Neural progenitor cell (in vitro differentiated cells): ENCODE measurements around the gene PDE8B. TPM values are rescaled to one million over a fixed set of nuclear protein-coding genes. Genes with fewer than 3 reads are reported as not detected.

ENCODE experiments used
- DNase-seq: peaks from one replicate; pipeline ENCODE4 v3.0.0-alpha.2; 2016; ENCODE audit warnings: low spot score
- H2AFZ ChIP-seq: fragments of 200-600 bp; sonication (generic); replicated peaks from 2 replicates; pipeline ENCODE4 v1.6.1; 2016; ENCODE audit warnings: antibody characterized with exemption
- H3F3A ChIP-seq: fragments of 200-600 bp; sonication (generic); 2 replicates; pipeline ENCODE4 v1.6.1; 2016; ENCODE audit warnings: antibody characterized with exemption, low read depth
- H3K27ac ChIP-seq: fragments of 200-600 bp; sonication (generic); 2 replicates; pipeline ENCODE4 v1.5.1; 2016; ENCODE audit warnings: mild to moderate bottlenecking
- H3K27me3 ChIP-seq: fragments of 200-600 bp; sonication (generic); 2 replicates; pipeline ENCODE4 v1.6.1; 2016; ENCODE audit warnings: mild to moderate bottlenecking, moderate library complexity
- H3K36me3 ChIP-seq: fragments of 200-600 bp; sonication (generic); 2 replicates; pipeline ENCODE4 v1.5.1; 2016
- H3K4me1 ChIP-seq: fragments of 200-600 bp; sonication (generic); 2 replicates; pipeline ENCODE4 v1.6.1; 2016; ENCODE audit warnings: mixed run types
- H3K4me2 ChIP-seq: fragments of 200-600 bp; sonication (generic); 2 replicates; pipeline ENCODE4 v1.6.1; 2016
- H3K4me3 ChIP-seq: fragments of 200-600 bp; sonication (generic); 2 replicates; pipeline ENCODE4 v1.5.1; 2016
- H3K79me2 ChIP-seq: fragments of 200-600 bp; sonication (generic); 2 replicates; pipeline ENCODE4 v1.6.1; 2016; ENCODE audit warnings: low read depth
- H3K9ac ChIP-seq: fragments of 200-600 bp; sonication (generic); 2 replicates; pipeline ENCODE4 v1.6.1; 2016
- H3K9me3 ChIP-seq: fragments of 200-600 bp; sonication (generic); 2 replicates; pipeline ENCODE4 v1.5.1; 2016; ENCODE audit warnings: low read depth
- H4K20me1 ChIP-seq: fragments of 200-600 bp; sonication (generic); 2 replicates; pipeline ENCODE4 v1.6.1; 2016; ENCODE audit warnings: low read depth
- H3K27ac Mint-ChIP-seq: 3 replicates; pipeline ENCODE4 v1.8.0; 2021; ENCODE audit warnings: mixed read lengths
- H3K27me3 Mint-ChIP-seq: 2 replicates; pipeline ENCODE4 v1.8.0; 2022; ENCODE audit warnings: low read depth, mild to moderate bottlenecking, inconsistent platforms, moderate library complexity, mixed read lengths; ENCODE audit not compliant: insufficient read depth
- H3K36me3 Mint-ChIP-seq: 3 replicates; pipeline ENCODE4 v1.8.0; 2021; ENCODE audit warnings: mixed read lengths
- H3K4me1 Mint-ChIP-seq: 3 replicates; pipeline ENCODE4 v1.8.0; 2021; ENCODE audit warnings: mixed read lengths
- H3K4me3 Mint-ChIP-seq: 3 replicates; pipeline ENCODE4 v1.8.0; 2021; ENCODE audit warnings: mild to moderate bottlenecking, moderate library complexity, mixed read lengths
- H3K9me3 Mint-ChIP-seq: 3 replicates; pipeline ENCODE4 v1.8.0; 2020; ENCODE audit warnings: mixed read lengths
- EZH2 ChIP-seq: fragments of 200-600 bp; sonication (generic); IDR thresholded peaks from 2 replicates; pipeline ENCODE4 v1.6.1; 2017; ENCODE audit warnings: antibody characterized with exemption, mild to moderate bottlenecking, moderate library complexity
- EZH2phosphoT487 ChIP-seq: fragments of 200-600 bp; sonication (generic); IDR thresholded peaks from 2 replicates; pipeline ENCODE4 v1.6.1; 2017; ENCODE audit warnings: antibody characterized with exemption
- total RNA-seq: library from RNA; depleted of rRNA; stranded (reverse); fragments of >200 nt; gene quantifications from 2 replicates; pipeline ENCODE4 v1.2.3, GENCODE V29; 2015; ENCODE audit warnings: low replicate concordance
- TF ChIP-seq, protein P1 (sequence below): fragments of 200-600 bp; sonication (generic); IDR thresholded peaks from 2 replicates; pipeline ENCODE4 v1.5.1; 2017; ENCODE audit warnings: antibody characterized with exemption, mild to moderate bottlenecking

PDE8B gene
- total RNA-seq, 1 donor from 2014 or later = 4.3 TPM

DNA sequence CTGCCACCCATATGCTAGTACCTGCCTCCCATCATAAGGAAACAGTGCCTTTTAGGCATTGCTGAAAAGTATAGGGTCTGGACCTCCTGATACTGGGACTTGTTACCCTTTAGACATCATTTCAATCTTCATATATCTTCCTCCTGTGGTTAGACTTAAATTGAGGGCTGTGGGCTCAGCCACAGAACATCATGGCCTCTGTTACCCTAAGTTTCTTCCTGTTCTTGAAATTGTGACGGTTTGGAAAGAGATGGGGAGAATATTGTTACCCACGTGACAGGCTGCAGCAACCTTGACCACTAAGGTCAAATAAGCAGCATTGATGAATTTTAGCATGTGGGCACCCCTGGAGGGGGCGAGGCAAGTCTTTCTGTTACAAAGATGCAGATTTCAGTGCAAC is 87.7 kb downstream of the PDE8B start:
- H3F3A ChIP-seq = no peaks in the 10 kb centered on the region
- no peaks in the 10 kb centered on the region for H3K9me3 ChIP-seq
- no peak for DNase-seq
- Mint-ChIP-seq H3K4me1 (peaks cover 19% of the 10 kb centered on the region), H3K36me3 (no peaks in the 10 kb centered on the region), H3K27ac (no peak overlapping the region), H3K27me3 (peaks cover 3% of the 10 kb centered on the region), H3K9me3 (no peaks in the 10 kb centered on the region), H3K4me3 (no peak overlapping the region)
- no peaks in the 10 kb centered on the region for H3K4me1 ChIP-seq
- no peak overlapping the region for H2AFZ ChIP-seq
- H3K27me3 ChIP-seq = no peaks in the 10 kb centered on the region
- H4K20me1 ChIP-seq = no peaks in the 10 kb centered on the region
- no peak overlapping the region for H3K27ac ChIP-seq
- TF ChIP-seq, protein P1, sequence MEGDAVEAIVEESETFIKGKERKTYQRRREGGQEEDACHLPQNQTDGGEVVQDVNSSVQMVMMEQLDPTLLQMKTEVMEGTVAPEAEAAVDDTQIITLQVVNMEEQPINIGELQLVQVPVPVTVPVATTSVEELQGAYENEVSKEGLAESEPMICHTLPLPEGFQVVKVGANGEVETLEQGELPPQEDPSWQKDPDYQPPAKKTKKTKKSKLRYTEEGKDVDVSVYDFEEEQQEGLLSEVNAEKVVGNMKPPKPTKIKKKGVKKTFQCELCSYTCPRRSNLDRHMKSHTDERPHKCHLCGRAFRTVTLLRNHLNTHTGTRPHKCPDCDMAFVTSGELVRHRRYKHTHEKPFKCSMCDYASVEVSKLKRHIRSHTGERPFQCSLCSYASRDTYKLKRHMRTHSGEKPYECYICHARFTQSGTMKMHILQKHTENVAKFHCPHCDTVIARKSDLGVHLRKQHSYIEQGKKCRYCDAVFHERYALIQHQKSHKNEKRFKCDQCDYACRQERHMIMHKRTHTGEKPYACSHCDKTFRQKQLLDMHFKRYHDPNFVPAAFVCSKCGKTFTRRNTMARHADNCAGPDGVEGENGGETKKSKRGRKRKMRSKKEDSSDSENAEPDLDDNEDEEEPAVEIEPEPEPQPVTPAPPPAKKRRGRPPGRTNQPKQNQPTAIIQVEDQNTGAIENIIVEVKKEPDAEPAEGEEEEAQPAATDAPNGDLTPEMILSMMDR = no peak
- TF ChIP-seq EZH2phosphoT487 = no peak
- TF ChIP-seq EZH2 = no peak
- no peak overlapping the region for H3K9ac ChIP-seq
- H3K79me2 ChIP-seq = no peaks in the 10 kb centered on the region
- H3K4me3 ChIP-seq = no peak overlapping the region
- H3K4me2 ChIP-seq = no peak overlapping the region
- H3K36me3 ChIP-seq = no peaks in the 10 kb centered on the region

DNA sequence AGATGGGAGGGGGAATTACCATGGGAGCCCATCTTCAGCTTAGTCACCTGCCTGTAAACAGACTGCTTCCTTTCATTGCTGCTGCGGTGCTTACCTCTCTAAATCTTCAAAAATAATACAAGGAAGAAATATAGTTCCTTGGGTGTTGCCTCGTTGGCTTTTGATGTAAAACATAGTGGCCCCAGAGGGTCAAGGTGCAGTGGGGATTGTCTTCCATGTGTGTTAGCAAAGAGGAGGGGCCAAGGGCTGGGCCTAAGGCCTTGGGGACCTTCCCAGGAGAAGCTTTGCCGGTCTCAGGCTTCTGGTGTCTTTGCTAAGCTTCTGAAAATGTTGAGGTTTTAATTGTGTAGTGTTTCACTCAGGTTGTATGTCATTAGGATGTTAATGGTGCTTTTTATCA is 90.0 kb downstream of the PDE8B start:
- no peak overlapping the region for H3K4me3 Mint-ChIP-seq
- H3K27ac Mint-ChIP-seq = no peak overlapping the region
- Histone ChIP-seq H4K20me1 (no peaks in the 10 kb centered on the region), H3K9me3 (no peaks in the 10 kb centered on the region), H3F3A (no peaks in the 10 kb centered on the region), H3K79me2 (no peaks in the 10 kb centered on the region), H3K9ac (no peak overlapping the region), H3K36me3 (no peaks in the 10 kb centered on the region), H3K4me1 (no peaks in the 10 kb centered on the region), H3K27ac (no peak overlapping the region), H3K4me2 (no peak overlapping the region), H2AFZ (no peak overlapping the region), H3K27me3 (no peaks in the 10 kb centered on the region), H3K4me3 (no peak overlapping the region)
- DNase-seq = no peak
- no peaks in the 10 kb centered on the region for H3K36me3 Mint-ChIP-seq
- TF ChIP-seq, protein P1 = no peak
- TF ChIP-seq EZH2 (no peak), EZH2phosphoT487 (no peak)
- no peaks in the 10 kb centered on the region for H3K9me3 Mint-ChIP-seq
- H3K4me1 Mint-ChIP-seq = peaks cover 19% of the 10 kb centered on the region
- peaks cover 6% of the 10 kb centered on the region for H3K27me3 Mint-ChIP-seq

DNA sequence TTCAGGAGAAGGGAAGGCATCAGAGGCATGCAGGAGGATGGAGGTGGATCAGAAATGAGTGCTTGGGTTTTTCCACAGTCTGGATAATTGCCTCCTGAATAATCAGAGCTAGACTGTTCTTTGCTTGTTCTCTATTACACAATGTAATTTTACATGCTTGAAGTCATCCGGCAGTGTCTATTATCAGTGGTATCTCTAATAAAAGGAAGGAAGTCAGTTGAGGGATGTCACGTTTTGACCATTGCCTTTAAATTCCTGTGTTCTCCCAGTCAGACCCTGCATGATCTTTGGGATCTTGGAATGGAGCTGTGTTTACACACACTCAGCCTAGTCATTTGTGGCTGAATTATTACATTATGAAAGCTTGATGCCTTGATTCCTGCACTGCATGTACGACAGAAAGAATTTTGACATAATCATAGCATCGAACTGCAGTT is 91.0 kb downstream of the PDE8B start:
- H3K27ac ChIP-seq = no peak overlapping the region
- TF ChIP-seq EZH2 (no peak), EZH2phosphoT487 (no peak)
- Mint-ChIP-seq H3K4me1 (peaks cover 28% of the 10 kb centered on the region), H3K27me3 (peaks cover 5% of the 10 kb centered on the region), H3K36me3 (no peaks in the 10 kb centered on the region), H3K4me3 (no peak overlapping the region), H3K27ac (no peak overlapping the region), H3K9me3 (no peaks in the 10 kb centered on the region)
- no peaks in the 10 kb centered on the region for H3K9me3 ChIP-seq
- no peaks in the 10 kb centered on the region for H4K20me1 ChIP-seq
- no peak overlapping the region for H2AFZ ChIP-seq
- no peak overlapping the region for H3K4me3 ChIP-seq
- no peaks in the 10 kb centered on the region for H3K36me3 ChIP-seq
- H3K9ac ChIP-seq = no peak overlapping the region
- no peaks in the 10 kb centered on the region for H3K79me2 ChIP-seq
- H3K4me1 ChIP-seq = no peaks in the 10 kb centered on the region
- H3F3A ChIP-seq = no peaks in the 10 kb centered on the region
- DNase-seq = no peak
- H3K4me2 ChIP-seq = no peak overlapping the region
- no peaks in the 10 kb centered on the region for H3K27me3 ChIP-seq

DNA sequence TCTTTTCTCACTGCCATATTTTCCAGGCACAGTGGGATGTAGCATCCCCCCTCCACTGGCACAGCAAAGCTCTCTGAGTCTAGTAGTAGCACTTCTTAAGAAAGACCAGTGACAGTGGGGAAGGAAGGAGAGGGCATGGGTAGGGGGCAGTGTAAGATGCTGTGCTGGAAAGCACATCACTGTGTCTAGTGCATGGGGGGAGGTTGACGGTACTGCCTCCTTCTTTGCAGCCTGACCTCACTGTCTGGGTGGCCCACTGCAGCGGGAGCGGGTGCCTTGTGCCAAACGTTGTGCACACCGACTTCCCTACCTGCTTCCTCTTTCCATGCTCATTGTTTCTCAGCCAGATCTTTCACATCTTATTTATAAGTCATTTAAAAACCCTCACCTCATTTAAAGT is 91.8 kb downstream of the PDE8B start:
- Histone ChIP-seq H3K4me1 (no peaks in the 10 kb centered on the region), H4K20me1 (no peaks in the 10 kb centered on the region), H3K9me3 (no peaks in the 10 kb centered on the region), H3F3A (no peaks in the 10 kb centered on the region), H3K4me3 (no peak overlapping the region), H3K27ac (no peak overlapping the region), H3K36me3 (no peaks in the 10 kb centered on the region), H3K4me2 (no peak overlapping the region), H3K9ac (no peak overlapping the region), H2AFZ (no peak overlapping the region), H3K27me3 (no peaks in the 10 kb centered on the region), H3K79me2 (no peaks in the 10 kb centered on the region)
- peak; percentile 11 for DNase-seq
- H3K36me3 Mint-ChIP-seq = no peaks in the 10 kb centered on the region
- H3K27ac Mint-ChIP-seq = no peak overlapping the region
- peaks cover 35% of the 10 kb centered on the region for H3K4me1 Mint-ChIP-seq
- H3K9me3 Mint-ChIP-seq = no peaks in the 10 kb centered on the region
- H3K4me3 Mint-ChIP-seq = no peak overlapping the region
- TF ChIP-seq EZH2phosphoT487 (no peak), EZH2 (no peak)
- TF ChIP-seq, protein P1 = peak; percentile 9
- peaks cover 5% of the 10 kb centered on the region for H3K27me3 Mint-ChIP-seq
